ENCODE measurements around the gene NEK2.
A peak's percentile ranks its signal among the peaks of the same experiment; 100 is the strongest.
"Not testable (repeated sequence)": the region's sequence is repeated elsewhere in the genome, so short reads cannot be mapped to it uniquely, and the experiment has no call there.

The NEK2 gene

DNA sequence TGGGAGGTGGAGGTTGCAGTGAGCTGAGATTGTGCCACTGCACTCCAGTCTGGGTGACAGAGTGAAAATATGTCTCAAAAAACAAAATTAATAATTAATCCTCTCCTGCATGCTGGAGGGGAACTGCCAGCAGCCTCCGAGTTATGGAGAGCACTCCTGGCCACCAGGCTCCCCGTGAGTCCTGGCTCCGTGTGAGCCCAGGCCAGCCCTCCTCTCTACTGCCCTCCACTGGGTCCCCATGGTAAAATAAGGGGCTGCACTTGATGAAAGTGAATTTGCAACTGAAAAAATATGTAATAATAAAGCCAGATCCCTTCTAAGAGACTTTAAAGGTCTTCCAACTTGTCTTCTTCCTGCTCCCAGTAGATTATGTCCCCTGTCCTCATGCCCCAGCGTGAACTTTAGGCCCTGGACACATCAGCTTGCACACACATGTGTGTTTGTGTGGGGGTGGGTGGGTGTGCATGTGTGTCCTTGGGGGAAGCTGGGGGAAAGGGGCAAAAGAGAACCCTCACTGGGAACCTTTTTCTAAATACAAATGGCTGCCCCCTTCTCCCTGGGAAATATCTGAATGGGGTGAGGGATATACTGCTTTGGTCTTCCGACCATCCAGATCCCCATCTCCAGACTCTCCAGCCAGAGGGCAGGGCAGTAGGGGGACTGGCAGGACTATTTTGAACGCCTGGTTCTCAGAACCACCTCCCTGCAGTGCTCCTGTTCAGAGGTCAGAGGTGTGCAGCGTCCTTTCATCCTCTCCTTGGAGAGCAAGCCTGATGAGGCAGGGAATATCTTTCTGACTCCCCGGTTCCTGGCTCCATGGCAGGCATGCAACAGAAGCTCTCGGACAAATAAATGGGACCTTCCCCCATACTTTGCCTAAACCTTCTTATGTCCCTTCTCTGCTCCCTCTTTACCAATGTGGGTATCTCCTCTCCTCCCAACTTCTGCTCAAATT is 26.2 kb downstream of the NEK2 start:
- DNase-seq = no peak

DNA sequence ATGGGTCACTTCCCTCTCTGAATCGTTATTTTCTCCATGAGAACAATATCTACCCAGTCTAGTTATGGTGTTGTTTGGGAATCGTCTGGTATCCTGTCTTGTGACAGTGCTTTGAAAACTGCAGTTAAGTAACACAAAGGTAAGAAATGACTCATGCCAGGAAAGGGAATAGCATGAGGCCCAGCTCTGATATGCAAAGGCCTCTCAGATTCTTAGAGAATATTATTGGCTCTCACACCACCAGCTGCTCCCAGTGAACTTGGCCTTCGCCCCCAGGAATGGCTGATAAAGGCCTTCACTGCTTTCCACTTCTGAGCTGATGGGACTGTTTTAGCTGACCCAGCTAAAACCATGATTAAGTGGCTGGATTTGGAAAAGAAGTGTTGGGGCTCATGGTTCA is 27.1 kb downstream of the NEK2 start:
- peak; percentile 52 for DNase-seq

DNA sequence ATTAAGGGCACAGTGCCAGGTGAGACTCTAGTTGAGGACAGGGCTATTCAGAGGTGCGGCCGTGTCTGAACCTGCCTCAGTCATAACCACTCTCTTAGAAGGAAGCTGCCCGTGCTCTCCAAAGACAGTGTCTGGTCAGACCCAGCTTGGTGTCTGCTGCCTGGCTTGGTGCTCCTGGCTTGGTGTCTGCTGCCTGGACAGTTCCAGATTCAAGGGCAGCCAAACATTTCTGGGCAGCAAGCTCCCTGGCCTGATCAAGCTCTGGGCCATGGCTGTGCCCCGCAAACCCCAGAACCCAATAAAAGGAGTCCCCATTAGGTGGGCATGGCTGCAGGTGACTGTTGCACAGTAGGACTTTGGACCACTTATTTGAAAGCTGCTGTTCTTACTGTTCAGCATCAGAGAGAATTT is 27.7 kb downstream of the NEK2 start:
- no peak for DNase-seq

DNA sequence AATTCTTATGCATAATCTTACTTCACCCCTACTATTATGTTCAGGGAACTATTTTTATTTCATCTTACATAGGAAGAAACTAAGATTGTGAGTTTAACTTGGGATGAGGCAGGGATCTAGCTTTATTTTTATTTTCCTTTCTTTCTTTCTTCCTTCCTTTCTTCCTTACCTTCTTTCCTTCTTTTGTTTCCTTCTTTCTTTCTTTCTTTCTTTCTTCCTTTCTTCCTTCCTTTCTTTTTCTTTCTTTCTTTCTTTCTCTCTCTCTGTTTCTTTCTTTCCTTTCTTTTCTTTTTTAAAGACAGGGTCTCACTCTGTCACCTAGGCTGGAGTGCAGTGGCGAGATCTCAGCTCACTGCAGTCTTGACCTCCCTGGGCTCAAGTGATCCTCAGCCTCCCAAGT is 28.9 kb downstream of the NEK2 start:
- DNase-seq = no peak

DNA sequence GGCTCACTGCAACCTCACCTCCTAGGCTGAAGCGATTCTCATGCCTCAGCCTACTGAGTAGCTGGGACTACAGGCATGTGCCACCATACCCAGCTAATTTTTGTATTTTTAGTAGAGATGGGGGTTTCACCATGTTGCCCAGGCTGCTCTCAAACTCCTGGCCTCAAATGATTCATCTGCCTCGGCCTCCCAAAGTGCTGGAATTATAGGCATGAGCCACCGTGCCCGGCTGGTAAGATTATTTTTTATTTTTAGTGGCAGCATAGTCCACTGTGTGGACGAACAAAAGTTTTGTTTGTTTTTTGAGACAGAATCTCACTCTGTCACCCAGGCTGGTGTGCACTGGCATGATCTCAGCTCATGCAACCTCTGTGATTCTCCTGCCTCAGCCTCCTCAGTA is 29.8 kb downstream of the NEK2 start:
- DNase-seq = not testable (repeated sequence)

DNA sequence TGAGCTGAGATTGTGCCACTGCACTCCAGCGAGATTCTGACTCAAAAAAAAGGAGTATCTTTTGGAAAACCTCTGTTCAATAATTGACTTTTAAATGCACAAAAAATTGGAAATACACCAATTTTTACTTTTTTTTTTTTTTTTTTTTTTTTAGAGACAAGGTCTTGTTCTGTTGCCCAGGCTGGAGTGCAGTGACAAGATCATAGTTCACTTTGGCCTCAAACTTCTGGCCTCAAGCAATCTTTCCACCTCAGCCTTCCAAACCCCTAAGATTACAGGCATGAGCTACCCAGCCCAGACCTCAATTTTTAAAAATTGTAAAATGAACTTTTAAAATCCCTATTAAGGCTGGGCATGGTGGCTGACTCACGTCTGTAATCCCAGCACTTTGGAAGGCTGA is 30.8 kb downstream of the NEK2 start:
- DNase-seq = no peak

DNA sequence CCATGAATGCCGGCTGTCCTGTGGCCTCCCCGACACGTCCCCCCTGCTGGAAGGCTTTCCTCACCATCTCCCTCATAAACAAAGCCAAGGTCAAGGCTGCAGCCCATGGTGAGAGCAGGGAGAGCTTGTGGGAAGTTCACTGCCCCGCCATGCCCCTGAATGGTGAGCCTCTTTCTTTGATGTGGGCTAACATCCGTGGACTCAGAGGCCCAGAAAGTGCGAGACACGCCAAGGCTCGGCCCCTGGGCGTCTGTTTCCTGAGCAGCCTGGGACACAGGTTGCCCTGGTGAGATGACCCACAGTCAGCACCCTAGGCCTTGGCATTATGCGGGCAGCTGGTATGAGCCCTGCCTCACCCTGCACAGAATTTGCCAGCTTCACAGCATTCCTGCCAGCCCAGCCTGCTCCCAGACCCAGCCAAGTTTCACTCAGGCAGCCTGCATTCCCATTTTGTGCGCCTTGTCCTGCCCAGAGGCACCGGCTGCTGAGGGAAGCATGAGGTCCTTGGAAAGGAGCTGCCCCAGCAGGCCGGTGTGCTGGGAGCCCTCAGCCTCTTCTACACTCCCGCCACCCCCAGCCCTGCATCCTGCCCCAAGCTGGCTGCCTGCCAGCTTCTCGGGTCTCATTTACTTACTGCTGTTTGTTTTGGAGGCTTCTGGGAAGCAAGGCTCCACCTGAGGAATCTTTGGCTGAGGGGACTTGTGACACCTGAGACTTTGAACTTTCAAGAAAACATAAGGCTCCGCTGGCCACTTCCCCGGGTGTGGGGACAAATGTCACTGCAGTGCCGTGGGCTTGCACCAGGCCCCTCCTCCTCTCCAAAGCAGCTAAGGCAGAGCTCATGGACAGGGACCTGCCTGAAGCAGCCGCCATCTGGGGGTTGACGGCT is 31.9 kb downstream of the NEK2 start:
- DNase-seq = peak; percentile 94

DNA sequence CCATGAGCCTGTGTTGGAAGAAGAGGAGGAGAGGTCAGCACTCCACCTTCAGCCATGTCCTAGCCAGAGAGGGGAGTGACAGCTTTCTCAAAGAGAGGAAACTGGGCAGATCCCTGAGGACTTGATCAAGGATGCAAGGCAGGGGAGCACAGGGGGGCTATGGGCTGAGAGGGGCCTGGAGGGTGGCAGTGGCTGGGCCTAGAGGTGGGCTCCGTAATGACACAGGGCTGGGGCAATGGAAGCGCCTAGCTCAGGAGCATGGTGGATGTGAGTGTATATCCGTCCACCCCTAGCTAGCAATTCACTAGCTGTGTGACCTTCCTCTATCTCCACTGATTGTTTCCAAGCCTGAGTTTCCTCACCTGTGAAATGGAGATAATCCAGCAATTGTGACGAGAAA is 32.6 kb downstream of the NEK2 start:
- DNase-seq = no peak

DNA sequence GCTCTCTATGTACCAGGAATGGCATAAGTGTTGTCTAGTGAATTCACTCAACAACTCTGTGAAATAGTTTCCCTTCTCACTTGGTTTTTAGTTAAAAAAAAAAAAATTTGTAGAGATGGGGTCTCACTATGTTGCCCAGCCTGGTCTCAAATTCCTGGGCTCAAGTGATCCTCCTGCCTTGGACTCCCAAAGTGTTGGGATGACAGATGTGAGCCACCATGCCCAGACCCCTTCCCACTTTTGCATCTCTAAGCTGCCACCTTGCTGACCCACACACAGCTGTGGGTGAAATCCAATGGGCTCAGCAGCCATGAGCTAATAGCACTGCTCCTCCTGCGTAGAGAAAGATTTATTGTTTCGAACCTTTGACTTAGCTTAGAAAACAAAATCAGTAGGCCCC is 33.5 kb downstream of the NEK2 start:
- DNase-seq = no peak

DNA sequence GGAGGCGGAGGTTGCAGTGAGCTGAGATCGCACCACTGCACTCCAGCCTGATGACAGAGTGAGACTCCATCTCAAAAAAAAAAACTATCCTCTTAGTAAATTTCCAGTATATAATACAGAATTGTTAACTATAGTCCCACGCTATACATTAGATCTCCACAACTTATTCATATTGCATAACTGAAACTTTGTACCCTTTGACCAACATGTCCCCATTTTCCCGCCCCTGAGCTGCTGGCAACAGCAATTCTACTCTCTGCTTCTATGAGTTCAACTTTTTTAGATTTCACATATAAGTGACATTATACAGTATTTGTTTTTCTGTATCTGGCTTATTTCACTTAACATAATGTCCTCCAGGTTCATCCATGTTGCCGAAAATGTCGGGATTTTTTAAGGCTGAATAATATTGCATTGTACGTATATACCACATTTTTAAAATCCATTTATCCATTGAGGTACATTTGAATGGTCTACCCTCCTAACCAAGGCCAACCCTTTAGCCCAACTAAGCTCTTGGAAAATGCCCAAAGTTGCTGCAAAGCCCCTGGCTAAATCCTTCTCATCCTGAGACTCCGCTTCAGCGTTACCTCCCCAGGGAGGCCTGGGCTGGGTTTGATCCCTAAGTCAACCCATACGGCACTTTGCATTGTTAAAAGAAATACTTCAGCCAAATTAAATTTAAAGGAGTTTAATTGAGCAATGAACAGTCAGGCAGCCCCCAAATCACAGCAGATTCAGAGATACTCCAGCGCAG is 34.2 kb downstream of the NEK2 start:
- DNase-seq = no peak

DNA sequence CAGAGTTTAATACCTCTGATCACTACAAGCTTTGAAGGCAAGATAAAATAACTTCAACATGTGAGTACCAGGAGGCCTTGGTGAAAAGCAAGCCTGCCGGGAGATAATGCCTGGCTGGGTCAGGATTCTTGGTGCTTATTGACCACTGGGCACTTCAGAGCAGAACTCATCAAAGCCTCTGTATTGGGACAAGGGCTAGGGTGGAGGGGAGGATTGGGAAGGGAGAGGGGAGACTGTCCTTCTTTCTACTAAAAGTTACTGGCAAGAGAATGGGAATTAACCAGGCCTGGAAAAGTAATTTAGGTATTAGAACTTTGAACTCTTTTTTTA is 35.2 kb downstream of the NEK2 start:
- no peak for DNase-seq

DNA sequence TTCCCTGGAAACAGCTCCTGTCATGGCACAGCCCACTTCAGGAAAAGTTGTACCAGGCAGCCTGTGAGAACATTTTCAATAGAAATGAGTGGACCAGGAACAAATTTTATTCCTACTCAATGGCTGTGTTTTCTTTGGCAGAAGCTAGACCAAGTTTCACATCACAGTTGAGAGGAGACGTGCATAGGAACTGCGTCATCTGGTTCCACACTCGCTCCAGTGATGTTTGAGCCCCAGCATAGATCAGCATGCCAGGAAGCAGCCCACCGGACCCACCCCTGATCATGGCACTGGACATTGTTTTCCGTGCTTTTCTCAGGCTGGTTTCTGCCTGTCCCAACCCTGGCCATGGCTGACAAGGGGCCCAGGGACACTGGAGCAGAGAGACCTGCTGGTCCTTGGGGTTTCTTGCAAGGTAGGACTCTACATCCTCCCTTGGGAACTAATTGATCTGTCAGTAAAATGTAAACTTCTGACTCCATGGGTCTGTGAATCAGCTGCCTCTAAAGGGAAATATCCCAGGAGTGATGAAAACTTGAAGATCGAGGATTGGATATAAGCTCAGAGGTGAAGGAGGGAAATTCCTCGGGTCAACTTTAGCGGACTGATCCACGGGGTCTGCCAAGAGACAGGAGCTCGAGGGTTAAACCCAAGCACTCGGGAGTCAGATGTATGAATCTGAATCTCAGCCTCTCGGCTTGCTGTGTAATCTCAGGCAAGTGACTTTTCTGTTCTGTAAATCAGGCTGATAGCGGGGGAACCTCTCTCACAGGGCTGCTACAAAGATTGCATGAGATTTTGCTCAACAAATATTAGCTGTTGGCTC is 35.7 kb downstream of the NEK2 start:
- DNase-seq = no peak

DNA sequence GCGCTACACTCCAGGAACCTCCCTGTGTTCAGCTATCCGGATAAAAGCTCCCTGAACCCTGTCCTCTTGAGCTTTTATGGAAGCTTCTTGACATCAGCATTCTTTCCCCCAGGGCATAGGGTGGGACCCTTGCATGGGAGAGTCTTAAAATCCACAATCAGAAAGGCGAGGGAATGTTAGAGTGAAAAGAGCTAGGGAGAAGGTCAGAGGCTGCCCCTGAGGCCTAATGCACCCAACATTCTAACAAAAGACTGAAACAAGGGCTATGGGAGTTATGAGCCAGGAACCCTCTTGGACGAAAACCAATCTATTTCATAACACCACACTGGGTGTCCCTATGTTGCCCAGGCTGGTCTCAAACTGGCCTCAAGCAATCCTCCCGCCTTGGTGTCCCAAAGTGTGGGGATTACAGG is 36.7 kb downstream of the NEK2 start:
- no peak for DNase-seq

DNA sequence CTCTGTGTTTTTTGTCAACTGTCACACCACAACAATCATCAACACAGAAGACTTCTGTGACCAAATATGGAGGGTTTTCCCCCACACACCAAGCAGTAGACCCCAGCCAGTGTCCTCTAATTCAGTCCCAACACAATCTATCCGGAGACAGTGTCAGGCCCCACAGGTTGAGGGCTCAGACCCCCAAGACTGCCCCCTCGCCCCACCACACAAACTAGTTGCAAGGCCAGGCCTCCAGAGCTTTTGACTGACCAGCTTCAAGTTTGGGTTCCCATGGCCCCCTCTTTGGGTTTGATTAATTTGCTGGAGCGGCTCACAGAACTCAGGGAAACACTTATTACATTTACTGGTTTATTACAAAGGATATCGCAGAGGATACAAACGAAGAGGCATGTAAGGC is 37.2 kb downstream of the NEK2 start:
- no peak for DNase-seq

DNA sequence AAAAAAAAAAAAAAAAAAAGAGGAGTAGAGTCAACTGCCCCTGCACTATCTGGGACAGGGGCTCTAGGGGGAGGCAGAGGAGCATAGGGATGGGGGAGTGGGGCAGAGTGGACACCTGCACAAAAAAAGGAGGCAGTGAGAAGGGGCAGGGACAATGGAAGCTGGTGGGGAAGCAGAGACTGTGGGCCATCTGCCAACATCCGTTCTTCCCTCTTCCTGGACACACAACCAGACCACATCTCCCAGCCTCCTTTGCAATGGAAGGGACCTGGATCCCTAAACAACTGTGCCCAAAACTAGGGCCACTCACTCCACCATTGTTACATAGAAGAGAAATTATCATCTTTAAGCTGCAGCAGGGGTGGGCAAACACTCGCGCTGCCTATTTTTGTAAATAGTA is 38.4 kb downstream of the NEK2 start:
- DNase-seq = no peak

DNA sequence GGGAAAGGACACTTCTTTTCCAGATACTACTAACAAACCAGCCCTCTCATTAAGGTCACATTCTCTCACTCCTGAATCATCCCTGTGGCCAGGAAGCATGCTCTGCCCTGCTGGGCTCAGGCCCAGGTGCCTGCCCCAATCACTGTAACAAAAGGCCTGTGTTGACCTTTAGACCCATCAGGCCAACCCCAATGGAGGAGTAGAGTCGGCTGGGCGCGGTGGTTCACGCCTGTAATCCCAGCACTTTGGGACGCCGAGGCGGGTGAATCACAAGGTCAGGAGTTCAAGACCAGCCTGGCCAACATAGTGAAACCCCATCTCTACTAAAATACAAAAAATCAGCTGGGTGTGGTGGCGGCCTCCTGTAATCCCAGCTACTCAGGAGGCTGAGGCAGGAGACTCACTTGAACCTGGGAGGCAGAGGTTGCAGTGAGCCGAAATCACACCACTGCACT is 38.8 kb downstream of the NEK2 start:
- DNase-seq = peak; percentile 49

DNA sequence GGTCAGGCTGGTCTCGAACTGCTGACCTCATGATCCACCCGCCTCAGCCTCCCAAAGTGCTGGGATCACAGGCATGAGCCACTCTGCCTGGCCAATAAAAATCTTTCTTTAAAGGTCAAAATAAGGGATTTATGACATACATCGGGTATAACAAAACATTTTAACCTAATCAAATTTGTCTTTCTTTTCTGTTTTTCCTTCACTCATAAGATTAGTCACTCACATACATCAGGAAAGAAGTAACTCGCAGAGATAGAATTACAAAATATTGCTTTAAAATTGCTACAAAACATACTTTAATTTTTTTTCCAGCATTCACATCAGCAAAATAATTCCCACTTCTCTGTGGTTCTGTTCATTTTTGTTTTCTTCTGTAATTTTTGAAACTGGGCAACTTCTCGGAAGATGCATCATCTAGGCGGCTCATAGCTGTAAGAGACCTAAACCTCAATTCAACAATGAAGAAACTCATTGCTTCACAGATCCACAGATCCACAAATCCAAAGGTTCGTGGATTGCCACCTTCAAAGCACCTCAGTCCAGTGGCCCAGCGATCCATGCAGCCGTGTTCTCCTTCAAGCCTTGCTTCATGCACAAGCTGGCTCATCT is 39.7 kb downstream of the NEK2 start:
- no peak for DNase-seq

DNA sequence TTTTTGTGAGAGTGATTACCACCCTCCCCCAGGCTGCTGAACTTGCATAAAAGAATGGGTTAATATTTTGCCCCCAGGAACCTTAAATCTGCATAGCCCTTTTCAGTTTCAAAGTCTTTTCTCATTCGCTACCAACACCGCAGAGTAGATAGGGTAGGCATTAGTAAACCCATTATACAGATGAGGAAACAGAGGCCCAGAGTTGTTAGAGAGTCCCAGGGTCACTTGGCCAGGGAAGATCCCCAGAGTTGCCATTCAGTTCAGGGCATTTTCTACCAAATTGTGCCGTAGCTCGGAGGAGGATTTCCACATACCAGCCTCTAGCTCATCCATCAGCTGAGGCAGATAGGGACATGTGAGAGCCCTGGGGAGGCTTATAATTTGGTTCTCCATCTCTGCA is 40.5 kb downstream of the NEK2 start:
- DNase-seq = no peak

DNA sequence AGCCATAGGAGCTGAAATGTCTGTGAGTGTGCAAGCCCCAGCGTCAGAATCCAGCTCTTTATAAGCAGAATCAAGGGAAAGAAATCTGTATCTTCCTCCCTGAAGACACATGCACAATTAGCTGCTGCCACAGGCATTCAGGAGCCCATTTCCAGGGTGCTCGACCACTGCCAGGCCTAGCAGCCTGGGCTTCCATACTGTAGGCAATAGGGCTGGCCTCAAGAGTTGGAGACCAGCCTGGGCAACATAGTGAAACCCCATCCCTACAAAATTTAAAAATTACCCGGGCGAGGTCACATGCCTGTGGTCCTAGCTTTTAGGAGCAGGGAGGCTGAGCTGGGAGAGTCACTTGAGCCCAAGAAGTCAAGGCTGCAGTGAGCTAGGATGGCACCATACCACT is 41.0 kb downstream of the NEK2 start:
- DNase-seq = no peak

DNA sequence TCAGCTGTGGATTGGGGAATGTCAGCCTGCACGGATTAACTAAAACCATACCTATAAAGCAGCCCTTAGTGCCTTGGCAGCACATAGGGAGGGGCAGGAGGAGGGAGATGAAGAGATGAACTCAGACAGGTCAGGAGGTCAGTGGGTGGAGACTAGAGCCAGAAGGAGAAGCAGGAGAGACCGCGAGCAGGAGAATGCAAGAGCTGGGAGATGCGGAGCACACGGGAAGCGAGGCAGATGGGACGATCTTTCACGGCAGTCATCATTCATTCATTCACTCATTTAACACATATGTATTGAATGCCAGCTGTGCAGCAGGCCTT is 41.9 kb downstream of the NEK2 start:
- no peak for DNase-seq

DNA sequence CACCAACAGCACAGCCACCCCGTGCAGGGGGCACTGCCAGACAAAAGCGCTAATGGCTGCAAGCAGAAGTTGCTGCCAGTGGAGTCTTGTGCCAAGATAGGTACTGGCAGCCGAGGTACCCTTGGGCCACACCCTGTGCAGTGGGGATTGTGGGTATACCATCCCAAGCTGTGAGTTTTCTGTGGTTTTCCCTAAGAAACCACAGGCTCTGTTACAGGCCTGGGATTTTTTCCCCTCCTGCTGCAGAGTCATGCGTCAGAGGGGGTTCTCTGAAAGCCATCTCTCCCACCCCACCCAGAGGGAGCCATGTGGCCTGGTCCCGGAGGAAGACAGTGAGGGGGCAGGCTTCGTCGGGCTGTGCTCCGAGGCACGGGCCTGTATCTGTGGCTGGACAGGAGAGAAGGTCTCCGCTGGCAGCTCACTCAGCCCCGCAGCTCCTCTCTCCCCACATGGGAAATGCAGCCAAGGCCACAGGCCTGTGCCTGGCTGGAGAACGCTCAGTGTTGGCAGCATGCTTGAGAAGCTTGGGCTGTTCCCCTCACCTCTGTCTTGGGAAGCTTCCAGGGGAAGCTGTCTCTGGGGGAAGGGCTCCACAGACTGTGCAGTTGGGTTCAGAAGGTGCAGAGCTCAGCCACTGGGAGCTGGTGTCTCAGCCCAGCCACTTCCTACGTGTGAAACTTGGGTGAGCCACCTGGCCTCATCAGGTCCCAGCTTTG is 42.5 kb downstream of the NEK2 start:
- no peak for DNase-seq
